ENCODE measurements around the gene ACVR2A. TPM values are rescaled to one million over a fixed set of nuclear protein-coding genes. Genes with fewer than 3 reads are reported as not detected.

Gene ACVR2A
- total and polyA plus RNA-seq, 9 of the 15 experiments (the other 6 are each of a cell fraction or from before 2014, with no cell fraction given): 1.2 to 3.9 (median 2.4) TPM

GRCh38 chr2:147829106-147829505, 15.7 kb upstream of the ACVR2A start (continued):
- TF ChIP-seq ZNF316 (IDR thresholded peaks at IDR 0.05) (peak; percentile 96), SPI1 (IDR thresholded peaks at IDR 0.05; ENCODE audit: borderline replicate concordance, low read depth, low read length) (peak; percentile 95), MAFG (tag; conservative IDR thresholded peaks at IDR 0.05) (peak; percentile 99), JUND (IDR thresholded peaks at IDR 0.05; ENCODE audit: borderline replicate concordance, low read depth, low read length) (0 out of 2 replicates have a peak, but pooled peaks have one; percentile 23), JUND (tag; IDR thresholded peaks at IDR 0.05; ENCODE audit: borderline replicate concordance, low read depth, low read length) (no peak), BMI1 (IDR thresholded peaks at IDR 0.05; ENCODE audit: low read length) (peak; percentile 61; the same call in 1 of the 2 replicates)

DNA sequence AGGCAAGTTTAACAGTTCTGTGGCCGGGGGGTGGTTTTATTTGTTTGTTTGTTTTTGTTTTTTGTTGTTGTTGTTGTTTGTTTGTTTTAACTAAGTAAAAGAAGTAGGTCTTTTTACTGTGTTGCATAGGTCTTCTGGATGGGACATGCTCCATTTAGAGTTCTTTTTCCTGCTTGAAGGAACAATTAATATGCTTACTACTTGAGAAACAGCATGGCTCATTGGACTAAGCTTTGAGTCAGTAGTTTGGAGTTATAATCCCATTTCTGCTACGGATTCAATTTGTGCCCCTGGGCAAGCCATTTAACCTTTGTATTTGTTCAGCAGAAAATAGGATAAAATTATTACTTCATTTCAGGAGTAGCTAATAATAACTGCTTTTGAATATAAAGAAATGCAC, 8.7 kb upstream of the ACVR2A start:
- DNase-seq (ENCODE audit: extremely low read depth in 1 of 4, low spot score in 3 of 4): no peak
- no peaks in the 10 kb centered on the region for H3K9me1 ChIP-seq (ENCODE audit: control insufficient read depth, insufficient read depth, low read length)
- no peaks in the 10 kb centered on the region for H4K20me1 ChIP-seq (replicated peaks; ENCODE audit: control insufficient read depth, insufficient read depth, low read length)
- in situ Hi-C loops (cut with MboI): no loop called here
- TF ChIP-seq NR2C1 (IDR thresholded peaks at IDR 0.05) (no peak), NR2C1 (tag; IDR thresholded peaks at IDR 0.05) (no peak), OTX1 (CRISPR knock-in tag; IDR thresholded peaks at IDR 0.05) (no peak), YBX1 (IDR thresholded peaks at IDR 0.05) (no peak), SMARCE1 (IDR thresholded peaks at IDR 0.05) (no peak), SFPQ (IDR thresholded peaks at IDR 0.05; ENCODE audit: low read depth, low read length) (no peak), CBFB (CRISPR knock-in tag; IDR thresholded peaks at IDR 0.05) (no peak), KAT8 (IDR thresholded peaks at IDR 0.05; ENCODE audit: low read depth) (no peak), ADNP (tag; IDR thresholded peaks at IDR 0.05) (no peak), BCL6 (CRISPR knock-in tag; IDR thresholded peaks at IDR 0.05) (no peak), POLR2A (conservative IDR thresholded peaks at IDR 0.05) (no peak)
- TF ChIP-seq, protein P1, sequence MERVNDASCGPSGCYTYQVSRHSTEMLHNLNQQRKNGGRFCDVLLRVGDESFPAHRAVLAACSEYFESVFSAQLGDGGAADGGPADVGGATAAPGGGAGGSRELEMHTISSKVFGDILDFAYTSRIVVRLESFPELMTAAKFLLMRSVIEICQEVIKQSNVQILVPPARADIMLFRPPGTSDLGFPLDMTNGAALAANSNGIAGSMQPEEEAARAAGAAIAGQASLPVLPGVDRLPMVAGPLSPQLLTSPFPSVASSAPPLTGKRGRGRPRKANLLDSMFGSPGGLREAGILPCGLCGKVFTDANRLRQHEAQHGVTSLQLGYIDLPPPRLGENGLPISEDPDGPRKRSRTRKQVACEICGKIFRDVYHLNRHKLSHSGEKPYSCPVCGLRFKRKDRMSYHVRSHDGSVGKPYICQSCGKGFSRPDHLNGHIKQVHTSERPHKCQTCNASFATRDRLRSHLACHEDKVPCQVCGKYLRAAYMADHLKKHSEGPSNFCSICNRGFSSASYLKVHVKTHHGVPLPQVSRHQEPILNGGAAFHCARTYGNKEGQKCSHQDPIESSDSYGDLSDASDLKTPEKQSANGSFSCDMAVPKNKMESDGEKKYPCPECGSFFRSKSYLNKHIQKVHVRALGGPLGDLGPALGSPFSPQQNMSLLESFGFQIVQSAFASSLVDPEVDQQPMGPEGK (CRISPR knock-in tag; IDR thresholded peaks at IDR 0.05; ENCODE audit: borderline replicate concordance): no peak
- TF ChIP-seq, protein P2, sequence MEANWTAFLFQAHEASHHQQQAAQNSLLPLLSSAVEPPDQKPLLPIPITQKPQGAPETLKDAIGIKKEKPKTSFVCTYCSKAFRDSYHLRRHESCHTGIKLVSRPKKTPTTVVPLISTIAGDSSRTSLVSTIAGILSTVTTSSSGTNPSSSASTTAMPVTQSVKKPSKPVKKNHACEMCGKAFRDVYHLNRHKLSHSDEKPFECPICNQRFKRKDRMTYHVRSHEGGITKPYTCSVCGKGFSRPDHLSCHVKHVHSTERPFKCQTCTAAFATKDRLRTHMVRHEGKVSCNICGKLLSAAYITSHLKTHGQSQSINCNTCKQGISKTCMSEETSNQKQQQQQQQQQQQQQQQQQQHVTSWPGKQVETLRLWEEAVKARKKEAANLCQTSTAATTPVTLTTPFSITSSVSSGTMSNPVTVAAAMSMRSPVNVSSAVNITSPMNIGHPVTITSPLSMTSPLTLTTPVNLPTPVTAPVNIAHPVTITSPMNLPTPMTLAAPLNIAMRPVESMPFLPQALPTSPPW (CRISPR knock-in tag; IDR thresholded peaks at IDR 0.05): no peak
- H3K4me2 ChIP-seq (ENCODE audit: insufficient read depth, low read length): no peak overlapping the region
- no peak for FAIRE-seq
- POLR2A ChIA-PET: no interaction called here
- CTCF ChIA-PET (ENCODE audit: low intra/inter-chr PET ratio): no interaction called here
- H3K36me3 ChIP-seq (ENCODE audit: control insufficient read depth, insufficient read depth, low read length): no peaks in the 10 kb centered on the region
- WGBS (ENCODE audit: insufficient coverage, low coverage, missing lambda C conversion rate): 3% methylated on average over 2 of the region's 2 CpGs
- no TSS peak for BruUV-seq (replicated peaks)
- H3K27ac ChIP-seq (ENCODE audit: extremely low read depth, low read depth, low read length): no peak overlapping the region
- H3K27me3 ChIP-seq (ENCODE audit: control insufficient read depth in 2 of 2, insufficient read depth in 2 of 2, low read length in 2 of 2): peaks cover 0 to 4% of the 10 kb centered on the region in 2 experiments; a peak in 1 of 5 replicates
- no peaks in the 10 kb centered on the region for H3K79me2 ChIP-seq (ENCODE audit: control insufficient read depth, insufficient read depth, low read length)
- H3K4me1 ChIP-seq (replicated peaks in 1 of 2; ENCODE audit: control insufficient read depth in 2 of 2, insufficient read depth in 2 of 2, low read length in 2 of 2): no peaks in the 10 kb centered on the region
- no peaks in the 10 kb centered on the region for H3K9me3 ChIP-seq (replicated peaks; ENCODE audit: control insufficient read depth, insufficient read depth, low read depth, low read length)
- intact Hi-C loops (cut with micrococcal nuclease): no loop called here
- H3K4me3 ChIP-seq: no peak overlapping the region
- no peak for ATAC-seq
- H2AFZ ChIP-seq (ENCODE audit: low read depth, low read length): no peak overlapping the region
- H3K9ac ChIP-seq (ENCODE audit: insufficient read depth in 1 of 2, low read depth in 2 of 2, low read length in 2 of 2): no peak overlapping the region
